CD4-positive, alpha-beta T cell treated with Interferon alpha-2 for 1 hour (primary cell): ENCODE data around the gene MTHFSD.
"Not testable (repeated sequence)": the region's sequence is repeated elsewhere in the genome, so short reads cannot be mapped to it uniquely, and the experiment has no call there.

Experiments used
- DNase-seq, 2 donors: peaks; one replicate each; pipeline ENCODE4 v3.0.0-alpha.2; 2020 to 2022

The MTHFSD gene

GRCh38 chr16:86554917-86555703 lies at the start of gene MTHFSD:
Gene MTHFSD (minus strand): TSS chr16:86555235. CDS start chr16:86555184, 51 bp downstream.
- DNase-seq, result peak; percentile 94 to 96

- DNase-seq, result peak; percentile 58 to 64
Measured at GRCh38 chr16:86604436-86605193, 49.6 kb upstream of the MTHFSD start.

- no peak for DNase-seq
Measured at GRCh38 chr16:86602521-86602920, 47.5 kb upstream of the MTHFSD start.

- no peak for DNase-seq
Measured at GRCh38 chr16:86601356-86601755, 46.3 kb upstream of the MTHFSD start.

- no peak for DNase-seq
Measured at GRCh38 chr16:86598607-86599565, 43.9 kb upstream of the MTHFSD start.

- DNase-seq, result no peak
Measured at GRCh38 chr16:86597880-86598606, 43.0 kb upstream of the MTHFSD start.

GRCh38 chr16:86597126-86597879 lies 42.3 kb upstream of the MTHFSD start:
- no peak for DNase-seq

- DNase-seq, result no peak
Measured at GRCh38 chr16:86595983-86596605, 41.1 kb upstream of the MTHFSD start.

- no peak for DNase-seq
Measured at GRCh38 chr16:86594721-86595120, 39.7 kb upstream of the MTHFSD start.

- DNase-seq, result no peak
Measured at GRCh38 chr16:86593913-86594620, 39.0 kb upstream of the MTHFSD start.

GRCh38 chr16:86591270-86591669 lies 36.2 kb upstream of the MTHFSD start:
- no peak for DNase-seq

- no peak for DNase-seq
Measured at GRCh38 chr16:86590501-86591144, 35.6 kb upstream of the MTHFSD start.

- not testable (repeated sequence) for DNase-seq
Measured at GRCh38 chr16:86587955-86588354, 32.9 kb upstream of the MTHFSD start.

- no peak for DNase-seq
Measured at GRCh38 chr16:86587487-86587886, 32.5 kb upstream of the MTHFSD start.

GRCh38 chr16:86585821-86586611 lies 31.0 kb upstream of the MTHFSD start:
- no peak for DNase-seq

GRCh38 chr16:86584726-86585721 lies 30.0 kb upstream of the MTHFSD start:
- DNase-seq, result no peak

GRCh38 chr16:86584071-86584685 lies 29.1 kb upstream of the MTHFSD start:
- no peak for DNase-seq
